ENCODE data around the gene TEAD4.

Gene TEAD4

GRCh38 chr12:2999265-2999841 is 40.2 kb downstream of the TEAD4 start:
- peaks cover 7% of the 10 kb centered on the region for H3K36me3 ChIP-seq (replicated peaks)
- in situ Hi-C loops (cut with MboI; ENCODE audit: low sequenced_read_pairs): no loop called here

GRCh38 chr12:3000548-3001275 is 41.5 kb downstream of the TEAD4 start:
- Histone ChIP-seq H3K4me3 (no peak overlapping the region), H3K4me1 (no peaks in the 10 kb centered on the region), H3K36me3 (replicated peaks) (peaks cover 7% of the 10 kb centered on the region), H3K27me3 (ENCODE audit: low read depth) (no peaks in the 10 kb centered on the region), H3K9me3 (no peaks in the 10 kb centered on the region)
- DNase-seq (ENCODE audit: low spot score in 2 of 2): no peak
- in situ Hi-C loops (cut with MboI; ENCODE audit: low sequenced_read_pairs): no loop called here

More at GRCh38 chr12:2999265-2999841, 40.2 kb downstream of the TEAD4 start:
- DNase-seq (ENCODE audit: low spot score in 2 of 2): no peak
- no peaks in the 10 kb centered on the region for H3K27me3 ChIP-seq (ENCODE audit: low read depth)
- H3K9me3 ChIP-seq: no peaks in the 10 kb centered on the region
- H3K4me3 ChIP-seq: no peak overlapping the region
- H3K4me1 ChIP-seq: no peaks in the 10 kb centered on the region

- Histone ChIP-seq H3K27me3 (ENCODE audit: low read depth) (no peaks in the 10 kb centered on the region), H3K4me3 (no peak overlapping the region), H3K36me3 (replicated peaks) (peaks cover 7% of the 10 kb centered on the region), H3K9me3 (no peaks in the 10 kb centered on the region), H3K4me1 (no peaks in the 10 kb centered on the region)
- in situ Hi-C loops (cut with MboI; ENCODE audit: low sequenced_read_pairs): no loop called here
- DNase-seq (ENCODE audit: low spot score in 2 of 2): no peak
These were observed 43.4 kb downstream of the TEAD4 start for GRCh38 chr12:3002646-3003045.

GRCh38 chr12:3003357-3003992 is 44.3 kb downstream of the TEAD4 start:
- in situ Hi-C loops (cut with MboI; ENCODE audit: low sequenced_read_pairs): no loop called here

GRCh38 chr12:3004655-3005565 is 45.7 kb downstream of the TEAD4 start:
- H3K4me1 ChIP-seq: no peaks in the 10 kb centered on the region
- H3K36me3 ChIP-seq (replicated peaks): peaks cover 4% of the 10 kb centered on the region
- no peaks in the 10 kb centered on the region for H3K9me3 ChIP-seq
- no peak overlapping the region for H3K4me3 ChIP-seq
- H3K27me3 ChIP-seq (ENCODE audit: low read depth): no peaks in the 10 kb centered on the region
- in situ Hi-C loops (cut with MboI; ENCODE audit: low sequenced_read_pairs): no loop called here
- DNase-seq (ENCODE audit: low spot score in 2 of 2): no peak

More at GRCh38 chr12:3003357-3003992, 44.3 kb downstream of the TEAD4 start:
- H3K36me3 ChIP-seq (replicated peaks): peaks cover 4% of the 10 kb centered on the region
- no peak overlapping the region for H3K4me3 ChIP-seq
- H3K27me3 ChIP-seq (ENCODE audit: low read depth): no peaks in the 10 kb centered on the region
- H3K4me1 ChIP-seq: no peaks in the 10 kb centered on the region
- H3K9me3 ChIP-seq: no peaks in the 10 kb centered on the region
- DNase-seq (ENCODE audit: low spot score in 2 of 2): no peak

- in situ Hi-C loops (cut with MboI; ENCODE audit: low sequenced_read_pairs): no loop called here
- Histone ChIP-seq H3K27me3 (ENCODE audit: low read depth) (no peaks in the 10 kb centered on the region), H3K4me1 (no peaks in the 10 kb centered on the region), H3K9me3 (no peaks in the 10 kb centered on the region), H3K4me3 (no peak overlapping the region), H3K36me3 (replicated peaks) (peaks cover 9% of the 10 kb centered on the region)
- no peak for DNase-seq (ENCODE audit: low spot score in 2 of 2)
These were observed 46.5 kb downstream of the TEAD4 start for GRCh38 chr12:3005736-3006135.

- Histone ChIP-seq H3K9me3 (no peaks in the 10 kb centered on the region), H3K4me3 (no peak overlapping the region), H3K27me3 (ENCODE audit: low read depth) (no peaks in the 10 kb centered on the region), H3K4me1 (no peaks in the 10 kb centered on the region), H3K36me3 (replicated peaks) (peaks cover 8% of the 10 kb centered on the region)
- in situ Hi-C loops (cut with MboI; ENCODE audit: low sequenced_read_pairs): no loop called here
- DNase-seq (ENCODE audit: low spot score in 2 of 2): no peak
These were observed 50.6 kb downstream of the TEAD4 start for GRCh38 chr12:3009780-3010179.

- H3K36me3 ChIP-seq (replicated peaks): peaks cover 10% of the 10 kb centered on the region
- no peaks in the 10 kb centered on the region for H3K4me1 ChIP-seq
- in situ Hi-C loops (cut with MboI; ENCODE audit: low sequenced_read_pairs): no loop called here
- no peak overlapping the region for H3K4me3 ChIP-seq
- no peaks in the 10 kb centered on the region for H3K9me3 ChIP-seq
- DNase-seq (ENCODE audit: low spot score in 2 of 2): no peak
- no peaks in the 10 kb centered on the region for H3K27me3 ChIP-seq (ENCODE audit: low read depth)
These were observed 51.2 kb downstream of the TEAD4 start for GRCh38 chr12:3010214-3010930.

- Histone ChIP-seq H3K4me1 (no peaks in the 10 kb centered on the region), H3K9me3 (no peaks in the 10 kb centered on the region), H3K4me3 (no peak overlapping the region), H3K36me3 (replicated peaks) (peaks cover 20% of the 10 kb centered on the region), H3K27me3 (ENCODE audit: low read depth) (no peaks in the 10 kb centered on the region)
- DNase-seq (ENCODE audit: low spot score in 2 of 2): no peak
- in situ Hi-C loops (cut with MboI; ENCODE audit: low sequenced_read_pairs): no loop called here
These were observed 53.6 kb downstream of the TEAD4 start for GRCh38 chr12:3012786-3013185.

GRCh38 chr12:3014641-3015040 is 55.4 kb downstream of the TEAD4 start:
- no peaks in the 10 kb centered on the region for H3K27me3 ChIP-seq (ENCODE audit: low read depth)
- no peaks in the 10 kb centered on the region for H3K9me3 ChIP-seq
- in situ Hi-C loops (cut with MboI; ENCODE audit: low sequenced_read_pairs): no loop called here
- DNase-seq (ENCODE audit: low spot score in 2 of 2): no peak
- H3K4me3 ChIP-seq: no peak overlapping the region
- no peaks in the 10 kb centered on the region for H3K4me1 ChIP-seq
- H3K36me3 ChIP-seq (replicated peaks): peaks cover 30% of the 10 kb centered on the region

GRCh38 chr12:3015356-3015755 is 56.2 kb downstream of the TEAD4 start:
- Histone ChIP-seq H3K36me3 (replicated peaks) (peaks cover 29% of the 10 kb centered on the region), H3K27me3 (ENCODE audit: low read depth) (no peaks in the 10 kb centered on the region), H3K4me3 (no peak overlapping the region), H3K9me3 (no peaks in the 10 kb centered on the region), H3K4me1 (no peaks in the 10 kb centered on the region)
- in situ Hi-C loops (cut with MboI; ENCODE audit: low sequenced_read_pairs): no loop called here
- no peak for DNase-seq (ENCODE audit: low spot score in 2 of 2)

- no peaks in the 10 kb centered on the region for H3K27me3 ChIP-seq (ENCODE audit: low read depth)
- H3K4me3 ChIP-seq: no peak overlapping the region
- in situ Hi-C loops (cut with MboI; ENCODE audit: low sequenced_read_pairs): no loop called here
- no peaks in the 10 kb centered on the region for H3K4me1 ChIP-seq
- no peaks in the 10 kb centered on the region for H3K9me3 ChIP-seq
- no peak for DNase-seq (ENCODE audit: low spot score in 2 of 2)
- peaks cover 23% of the 10 kb centered on the region for H3K36me3 ChIP-seq (replicated peaks)
These were observed 57.0 kb downstream of the TEAD4 start for GRCh38 chr12:3016191-3016590.

GRCh38 chr12:3017281-3017680 is 58.1 kb downstream of the TEAD4 start:
- Histone ChIP-seq H3K36me3 (replicated peaks) (peaks cover 31% of the 10 kb centered on the region), H3K4me3 (no peak overlapping the region), H3K27me3 (ENCODE audit: low read depth) (no peaks in the 10 kb centered on the region), H3K4me1 (no peaks in the 10 kb centered on the region), H3K9me3 (no peaks in the 10 kb centered on the region)
- no peak for DNase-seq (ENCODE audit: low spot score in 2 of 2)
- in situ Hi-C loops (cut with MboI; ENCODE audit: low sequenced_read_pairs): no loop called here
